ENCODE data around the gene ANKRD17.
"Not testable (repeated sequence)": the region's sequence is repeated elsewhere in the genome, so short reads cannot be mapped to it uniquely, and the experiment has no call there.

Gene ANKRD17

GRCh38 chr4:73222466-73223257, 35.9 kb downstream of the ANKRD17 start:
- Histone ChIP-seq H3K9me3 (ENCODE audit: insufficient read depth, low read depth, low read length) (no peaks in the 10 kb centered on the region), H3K36me3 (ENCODE audit: insufficient read depth, low read length) (peaks cover 4% of the 10 kb centered on the region; the same call in 1 of the 2 replicates), H3K4me1 (ENCODE audit: insufficient read depth, low read length) (peaks cover 41% of the 10 kb centered on the region), H3K9ac (ENCODE audit: low read depth, low read length) (peak overlapping the region; percentile 22; the same call in 1 of the 2 replicates), H3K27ac (ENCODE audit: low read depth, low read length) (peak overlapping the region; percentile 55), H3K4me3 (ENCODE audit: low read length) (peak overlapping the region; percentile 39), H3K27me3 (ENCODE audit: insufficient read depth, low read length) (no peaks in the 10 kb centered on the region)
- 49% methylated on average over 5 of the region's 6 CpGs for whole genome bisulfite sequencing

DNA sequence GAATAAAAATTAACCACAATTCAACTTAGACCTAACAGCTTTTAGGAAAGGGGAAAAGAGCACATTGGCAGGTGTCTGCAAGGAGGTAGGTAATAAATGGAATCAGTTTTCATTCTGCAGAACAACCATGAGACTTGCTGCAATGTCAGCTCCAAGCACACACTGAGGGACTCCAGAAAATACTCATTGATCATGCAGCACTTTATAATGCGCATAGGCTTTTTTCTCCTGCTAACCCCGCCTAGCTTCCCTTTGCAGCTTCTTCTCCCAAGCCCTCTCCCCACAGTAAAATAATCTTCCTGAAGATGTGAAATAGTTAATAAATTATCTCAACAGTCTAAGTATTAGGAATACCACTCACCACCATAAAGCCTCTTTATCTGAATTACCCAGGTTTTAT, 36.9 kb downstream of the ANKRD17 start:
- H3K9ac ChIP-seq (ENCODE audit: low read depth, low read length), result no peak overlapping the region
- H3K4me3 ChIP-seq (ENCODE audit: low read length), result no peak overlapping the region
- H3K27ac ChIP-seq (ENCODE audit: low read depth, low read length), result no peak overlapping the region
- H3K36me3 ChIP-seq (ENCODE audit: insufficient read depth, low read length), result peaks cover 2% of the 10 kb centered on the region; the same call in 1 of the 2 replicates
- no peaks in the 10 kb centered on the region for H3K27me3 ChIP-seq (ENCODE audit: insufficient read depth, low read length)
- peaks cover 41% of the 10 kb centered on the region for H3K4me1 ChIP-seq (ENCODE audit: insufficient read depth, low read length)
- 62% methylated on average over 2 of the region's 2 CpGs for WGBS
- H3K9me3 ChIP-seq (ENCODE audit: insufficient read depth, low read depth, low read length), result no peaks in the 10 kb centered on the region

DNA sequence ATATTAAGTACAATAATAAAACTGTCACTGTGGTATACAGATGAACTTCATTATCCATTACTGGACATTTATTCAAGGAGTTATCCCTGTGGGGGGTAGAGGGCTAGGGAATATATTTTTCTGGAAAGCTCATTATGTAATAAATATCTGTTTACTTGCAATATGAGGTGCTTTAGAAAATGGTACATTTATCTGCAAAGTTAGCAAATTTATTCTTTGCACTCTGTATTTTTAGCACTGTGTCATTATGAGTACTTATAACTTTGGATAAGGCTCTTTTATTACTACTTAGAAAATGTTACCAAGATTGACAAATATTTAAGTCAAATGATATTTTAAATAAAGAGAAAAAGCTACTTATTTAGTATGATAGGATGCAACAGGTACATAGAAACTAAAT, 37.8 kb downstream of the ANKRD17 start:
- H3K4me1 ChIP-seq (ENCODE audit: insufficient read depth, low read length), result peaks cover 41% of the 10 kb centered on the region
- H3K9ac ChIP-seq (ENCODE audit: low read depth, low read length), result no peak overlapping the region
- H3K4me3 ChIP-seq (ENCODE audit: low read length), result no peak overlapping the region
- peaks cover 2% of the 10 kb centered on the region; the same call in 1 of the 2 replicates for H3K36me3 ChIP-seq (ENCODE audit: insufficient read depth, low read length)
- H3K27me3 ChIP-seq (ENCODE audit: insufficient read depth, low read length), result no peaks in the 10 kb centered on the region
- H3K27ac ChIP-seq (ENCODE audit: low read depth, low read length), result no peak overlapping the region
- H3K9me3 ChIP-seq (ENCODE audit: insufficient read depth, low read depth, low read length), result no peaks in the 10 kb centered on the region

- Histone ChIP-seq H3K9me3 (ENCODE audit: insufficient read depth, low read depth, low read length) (no peaks in the 10 kb centered on the region), H3K4me1 (ENCODE audit: insufficient read depth, low read length) (no peaks in the 10 kb centered on the region), H3K27me3 (ENCODE audit: insufficient read depth, low read length) (no peaks in the 10 kb centered on the region), H3K9ac (ENCODE audit: low read depth, low read length) (no peak overlapping the region), H3K4me3 (ENCODE audit: low read length) (no peak overlapping the region), H3K27ac (ENCODE audit: low read depth, low read length) (no peak overlapping the region), H3K36me3 (ENCODE audit: insufficient read depth, low read length) (peaks cover 12% of the 10 kb centered on the region)
- WGBS, result 100% methylated on average over 1 of the region's 2 CpGs
These were observed 44.5 kb downstream of the ANKRD17 start for GRCh38 chr4:73213916-73214653.

- no CpG with 5 or more reads among the region's 1 CpG for WGBS
- peaks cover 12% of the 10 kb centered on the region for H3K36me3 ChIP-seq (ENCODE audit: insufficient read depth, low read length)
- no peak overlapping the region for H3K27ac ChIP-seq (ENCODE audit: low read depth, low read length)
These were observed 45.4 kb downstream of the ANKRD17 start for GRCh38 chr4:73212982-73213730.

DNA sequence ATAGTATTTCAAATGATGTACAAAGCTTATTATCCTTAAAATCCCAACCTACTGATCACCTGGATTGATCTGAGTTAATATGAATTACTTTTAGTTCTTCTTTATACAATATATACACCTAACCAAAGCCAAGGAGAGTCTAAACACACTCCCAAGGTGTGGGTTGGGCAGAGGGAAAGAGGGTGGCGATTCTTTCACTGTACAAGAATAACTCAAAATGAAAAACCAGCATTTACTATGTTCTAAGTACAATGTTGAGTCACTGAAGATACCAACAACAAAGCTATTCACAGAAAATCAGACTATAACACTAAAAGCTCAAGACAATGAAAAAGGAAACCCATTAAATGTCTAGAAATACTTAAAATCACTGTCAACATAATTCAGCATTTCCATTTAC, 46.6 kb downstream of the ANKRD17 start:
- Histone ChIP-seq H3K4me1 (ENCODE audit: insufficient read depth, low read length) (no peaks in the 10 kb centered on the region), H3K36me3 (ENCODE audit: insufficient read depth, low read length) (peaks cover 10% of the 10 kb centered on the region), H3K9me3 (ENCODE audit: insufficient read depth, low read depth, low read length) (no peaks in the 10 kb centered on the region), H3K9ac (ENCODE audit: low read depth, low read length) (no peak overlapping the region), H3K4me3 (ENCODE audit: low read length) (no peak overlapping the region), H3K27ac (ENCODE audit: low read depth, low read length) (no peak overlapping the region), H3K27me3 (ENCODE audit: insufficient read depth, low read length) (no peaks in the 10 kb centered on the region)
- no CpG with 5 or more reads among the region's 1 CpG for WGBS

More at GRCh38 chr4:73212982-73213730, 45.4 kb downstream of the ANKRD17 start:
- no peaks in the 10 kb centered on the region for H3K9me3 ChIP-seq (ENCODE audit: insufficient read depth, low read depth, low read length)
- no peak overlapping the region for H3K4me3 ChIP-seq (ENCODE audit: low read length)
- H3K4me1 ChIP-seq (ENCODE audit: insufficient read depth, low read length), result no peaks in the 10 kb centered on the region
- no peak overlapping the region for H3K9ac ChIP-seq (ENCODE audit: low read depth, low read length)
- H3K27me3 ChIP-seq (ENCODE audit: insufficient read depth, low read length), result no peaks in the 10 kb centered on the region

DNA sequence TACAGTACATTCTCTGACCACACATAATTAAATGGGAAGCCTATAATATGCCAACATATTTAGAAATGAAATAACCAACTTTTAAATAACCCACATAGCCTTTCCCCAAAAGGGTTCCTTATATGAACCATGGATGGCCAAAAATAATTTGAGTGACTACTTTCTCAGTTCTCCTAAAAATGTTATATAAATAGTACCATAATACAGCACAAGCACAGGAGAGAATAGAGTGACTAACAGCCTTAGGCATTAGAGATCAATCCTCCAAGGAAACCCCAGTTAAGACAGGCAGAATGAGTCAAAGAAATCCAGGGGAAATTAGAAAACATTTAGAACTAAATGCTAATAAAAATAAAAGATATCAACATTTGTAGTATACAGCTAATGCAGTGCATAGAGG, 50.2 kb downstream of the ANKRD17 start:
- Histone ChIP-seq H3K27me3 (ENCODE audit: insufficient read depth, low read length) (no peaks in the 10 kb centered on the region), H3K9ac (ENCODE audit: low read depth, low read length) (no peak overlapping the region), H3K36me3 (ENCODE audit: insufficient read depth, low read length) (peaks cover 10% of the 10 kb centered on the region), H3K9me3 (ENCODE audit: insufficient read depth, low read depth, low read length) (no peaks in the 10 kb centered on the region), H3K27ac (ENCODE audit: low read depth, low read length) (no peak overlapping the region), H3K4me3 (ENCODE audit: low read length) (no peak overlapping the region), H3K4me1 (ENCODE audit: insufficient read depth, low read length) (no peaks in the 10 kb centered on the region)

DNA sequence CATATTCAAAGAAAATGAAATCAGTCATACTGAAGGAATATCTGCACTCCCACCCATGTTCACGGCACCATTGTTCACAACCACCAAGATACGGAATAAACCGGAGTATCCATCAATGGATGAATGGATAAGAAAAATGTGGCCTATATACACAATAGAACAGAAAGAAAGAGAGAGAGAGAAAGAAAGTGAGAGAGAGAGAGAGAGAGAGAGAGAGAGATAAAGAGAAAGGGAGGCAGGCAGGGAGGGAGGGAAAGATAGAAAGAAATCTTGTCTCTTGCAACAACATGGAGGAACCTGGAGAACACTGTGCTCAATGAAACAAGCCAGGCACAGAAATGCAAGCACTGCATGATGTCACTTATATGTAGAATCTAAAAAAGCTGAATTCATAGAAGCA, 52.4 kb downstream of the ANKRD17 start:
- H3K36me3 ChIP-seq (ENCODE audit: insufficient read depth, low read length), result no peaks in the 10 kb centered on the region
- H3K27ac ChIP-seq (ENCODE audit: low read depth, low read length), result no peak overlapping the region
- no peak overlapping the region for H3K9ac ChIP-seq (ENCODE audit: low read depth, low read length)
- H3K9me3 ChIP-seq (ENCODE audit: insufficient read depth, low read depth, low read length), result no peaks in the 10 kb centered on the region
- H3K4me3 ChIP-seq (ENCODE audit: low read length), result no peak overlapping the region
- WGBS, result 100% methylated on average over 3 of the region's 3 CpGs
- 0 out of 2 replicates have a peak, but pooled peaks cover 8% of the 10 kb centered on the region for H3K4me1 ChIP-seq (ENCODE audit: insufficient read depth, low read length)
- no peaks in the 10 kb centered on the region for H3K27me3 ChIP-seq (ENCODE audit: insufficient read depth, low read length)

DNA sequence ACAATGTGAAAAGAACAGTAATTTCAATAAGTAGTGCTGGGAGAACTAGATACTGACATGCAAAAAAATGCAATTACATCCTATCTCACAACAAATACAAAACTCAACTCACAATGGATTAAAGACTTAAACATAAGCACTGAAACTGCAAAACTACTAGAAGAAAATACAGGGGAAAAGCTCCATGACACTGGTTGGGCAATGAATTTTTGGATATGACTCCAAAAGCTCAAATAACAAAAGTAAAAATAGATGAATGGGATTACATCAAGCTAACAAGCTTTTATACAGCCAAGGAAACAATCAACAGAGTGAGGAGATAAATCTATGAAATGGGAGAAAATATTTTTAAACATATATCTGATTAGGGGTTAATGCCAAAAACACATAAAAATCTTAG, 53.1 kb downstream of the ANKRD17 start:
- H3K27me3 ChIP-seq (ENCODE audit: insufficient read depth, low read length), result no peaks in the 10 kb centered on the region
- no peak overlapping the region for H3K27ac ChIP-seq (ENCODE audit: low read depth, low read length)
- H3K4me3 ChIP-seq (ENCODE audit: low read length), result no peak overlapping the region
- H3K36me3 ChIP-seq (ENCODE audit: insufficient read depth, low read length), result no peaks in the 10 kb centered on the region
- no peaks in the 10 kb centered on the region for H3K9me3 ChIP-seq (ENCODE audit: insufficient read depth, low read depth, low read length)
- no peak overlapping the region for H3K9ac ChIP-seq (ENCODE audit: low read depth, low read length)
- peaks cover 10% of the 10 kb centered on the region for H3K4me1 ChIP-seq (ENCODE audit: insufficient read depth, low read length)

- peaks cover 25% of the 10 kb centered on the region for H3K4me1 ChIP-seq (ENCODE audit: insufficient read depth, low read length)
- H3K9me3 ChIP-seq (ENCODE audit: insufficient read depth, low read depth, low read length); H3K36me3 ChIP-seq (ENCODE audit: insufficient read depth, low read length); H3K4me3 ChIP-seq (ENCODE audit: low read length); H3K27me3 ChIP-seq (ENCODE audit: insufficient read depth, low read length); H3K9ac ChIP-seq (ENCODE audit: low read depth, low read length); H3K27ac ChIP-seq (ENCODE audit: low read depth, low read length): not testable (repeated sequence)
- 96% methylated on average over 18 of the region's 18 CpGs for WGBS
These were observed 54.6 kb downstream of the ANKRD17 start for GRCh38 chr4:73203976-73204375.

DNA sequence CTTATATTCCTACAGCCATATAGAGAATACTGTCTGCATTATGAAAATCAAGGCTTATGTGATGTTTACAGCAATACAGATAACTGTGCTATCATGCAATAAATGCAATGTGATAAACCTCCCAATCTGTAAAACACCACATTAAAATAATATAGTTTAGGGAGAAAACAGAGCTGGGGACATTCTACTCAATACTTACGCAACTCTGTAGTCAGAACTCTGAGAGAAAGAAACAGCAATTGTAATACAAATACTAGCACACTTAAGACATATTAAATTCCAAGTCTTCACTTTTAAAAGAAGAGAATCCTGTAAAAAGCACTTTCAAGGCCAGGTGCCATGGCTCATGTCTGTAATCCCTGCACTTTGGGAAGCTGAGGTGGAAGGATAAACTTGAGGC, 61.4 kb downstream of the ANKRD17 start:
- no peak overlapping the region for H3K27ac ChIP-seq (ENCODE audit: low read depth, low read length)
- no peak overlapping the region for H3K4me3 ChIP-seq (ENCODE audit: low read length)
- no peaks in the 10 kb centered on the region for H3K27me3 ChIP-seq (ENCODE audit: insufficient read depth, low read length)
- peaks cover 20% of the 10 kb centered on the region for H3K4me1 ChIP-seq (ENCODE audit: insufficient read depth, low read length)
- H3K9ac ChIP-seq (ENCODE audit: low read depth, low read length), result no peak overlapping the region
- no peaks in the 10 kb centered on the region for H3K9me3 ChIP-seq (ENCODE audit: insufficient read depth, low read depth, low read length)
- H3K36me3 ChIP-seq (ENCODE audit: insufficient read depth, low read length), result no peaks in the 10 kb centered on the region
- 94% methylated on average over 1 of the region's 1 CpG for WGBS

All from HUES64 (cell line).